WTC11 (cell line): Measurements from ENCODE around the gene CHTOP. TPM values are rescaled to one million over a fixed set of nuclear protein-coding genes. Genes with fewer than 3 reads are reported as not detected.

Experiments used
- ATAC-seq: fragments of 200-7000 bp; cut with Tn5 transposase; 2 replicates; pipeline ENCODE4 v1.10.0; 2021; ENCODE audit warnings: mild to moderate bottlenecking, moderate library complexity
- CTCF ChIA-PET: fragments of 300-600 bp; sonication (Branson Sonifier 250); formaldehyde crosslinking; loops from one replicate; lab custom pipeline; 2021; ENCODE audit warnings: antibody characterized with exemption; lab: Charles Lee
- POLR2A ChIA-PET: fragments of 350-600 bp; sonication (Branson Sonifier 250); formaldehyde crosslinking; loops from one replicate; lab custom pipeline; 2021; ENCODE audit warnings: antibody characterized with exemption; lab: Charles Lee
- DNase-seq: peaks from one replicate; pipeline ENCODE4 v3.0.0; 2021; ENCODE audit warnings: low spot score
- H3K27ac Mint-ChIP-seq: 2 replicates; pipeline ENCODE4 v1.8.0; 2021; ENCODE audit warnings: mixed read lengths
- H3K27me3 Mint-ChIP-seq: 2 replicates; pipeline ENCODE4 v1.8.0; 2021; ENCODE audit warnings: low read depth, mild to moderate bottlenecking, moderate library complexity, mixed read lengths
- H3K36me3 Mint-ChIP-seq: 2 replicates; pipeline ENCODE4 v1.8.0; 2021; ENCODE audit warnings: mixed read lengths
- H3K4me1 Mint-ChIP-seq: 2 replicates; pipeline ENCODE4 v1.8.0; 2022; ENCODE audit warnings: mixed read lengths
- H3K4me3 Mint-ChIP-seq: 2 replicates; pipeline ENCODE4 v1.8.0; 2021; ENCODE audit warnings: mild to moderate bottlenecking, moderate library complexity, mixed read lengths
- H3K9me3 Mint-ChIP-seq: 2 replicates; pipeline ENCODE4 v1.8.0; 2021; ENCODE audit warnings: mixed read lengths
- ATF3 ChIP-seq: sonication (generic); formaldehyde crosslinking; conservative IDR thresholded peaks from 2 replicates; pipeline ENCODE4 v1.8.1; 2022; ENCODE audit warnings: mild to moderate bottlenecking, missing genetic modification reagents
- CBFB ChIP-seq: sonication (generic); formaldehyde crosslinking; IDR thresholded peaks from 2 replicates; pipeline ENCODE4 v1.8.1; 2022; ENCODE audit warnings: mild to moderate bottlenecking, low read depth, missing genetic modification reagents
- ELF4 ChIP-seq: sonication (generic); formaldehyde crosslinking; IDR thresholded peaks from 2 replicates; pipeline ENCODE4 v1.8.1; 2022; ENCODE audit warnings: low read depth, mild to moderate bottlenecking, moderate library complexity, missing genetic modification reagents
- ERG ChIP-seq: fragments of 250-450 bp; sonication (Bioruptor Pico); IDR thresholded peaks from 2 replicates; pipeline ENCODE4 v1.8.0; 2021; ENCODE audit warnings: mild to moderate bottlenecking
- ESRRA ChIP-seq: sonication (generic); formaldehyde crosslinking; IDR thresholded peaks from 2 replicates; pipeline ENCODE4 v1.8.1; 2022; ENCODE audit warnings: mild to moderate bottlenecking, missing genetic modification reagents, borderline replicate concordance
- FOXP4 ChIP-seq: sonication (generic); formaldehyde crosslinking; IDR thresholded peaks from 2 replicates; pipeline ENCODE4 v1.8.0; 2022; ENCODE audit warnings: mild to moderate bottlenecking, missing genetic modification reagents
- GABPB1 ChIP-seq: sonication (generic); formaldehyde crosslinking; IDR thresholded peaks from 2 replicates; pipeline ENCODE4 v1.8.1; 2023; ENCODE audit warnings: mild to moderate bottlenecking, missing genetic modification reagents
- GTF2I ChIP-seq: fragments of 250-450 bp; sonication (Bioruptor Pico); conservative IDR thresholded peaks from 2 replicates; pipeline ENCODE4 v1.4.0; 2021; ENCODE audit warnings: mild to moderate bottlenecking
- HMGA2 ChIP-seq: fragments of 250-450 bp; sonication (Bioruptor Pico); IDR thresholded peaks from 2 replicates; pipeline ENCODE4 v1.4.0; 2021; ENCODE audit warnings: mild to moderate bottlenecking, moderate library complexity
- JAZF1 ChIP-seq: fragments of 250-450 bp; sonication (Bioruptor Pico); IDR thresholded peaks from 2 replicates; pipeline ENCODE4 v1.9.0; 2021; ENCODE audit warnings: moderate library complexity, mild to moderate bottlenecking, inconsistent platforms
- JUN ChIP-seq: sonication (generic); formaldehyde crosslinking; IDR thresholded peaks from 2 replicates; pipeline ENCODE4 v1.8.0; 2023; ENCODE audit warnings: mild to moderate bottlenecking, missing genetic modification reagents
- MLX ChIP-seq: sonication (generic); formaldehyde crosslinking; IDR thresholded peaks from 2 replicates; pipeline ENCODE4 v1.8.1; 2023; ENCODE audit warnings: mild to moderate bottlenecking, missing genetic modification reagents, moderate library complexity
- NFATC4 ChIP-seq: fragments of 250-450 bp; sonication (Bioruptor Pico); IDR thresholded peaks from 2 replicates; pipeline ENCODE4 v1.9.0; 2021; ENCODE audit warnings: mild to moderate bottlenecking
- NR2C2 ChIP-seq: sonication (generic); formaldehyde crosslinking; IDR thresholded peaks from 2 replicates; pipeline ENCODE4 v1.8.0; 2022; ENCODE audit warnings: mild to moderate bottlenecking, missing genetic modification reagents
- PREB ChIP-seq: sonication (generic); formaldehyde crosslinking; IDR thresholded peaks from 2 replicates; pipeline ENCODE4 v1.8.1; 2022; ENCODE audit warnings: mild to moderate bottlenecking, missing genetic modification reagents, moderate library complexity, borderline replicate concordance
- RORB ChIP-seq: fragments of 250-450 bp; sonication (Bioruptor Pico); IDR thresholded peaks from 2 replicates; pipeline ENCODE4 v1.9.0; 2021; ENCODE audit warnings: mild to moderate bottlenecking
- SMAD3 ChIP-seq: sonication (generic); formaldehyde crosslinking; IDR thresholded peaks from 2 replicates; pipeline ENCODE4 v1.8.0; 2022; ENCODE audit warnings: missing genetic modification reagents, mild to moderate bottlenecking, borderline replicate concordance
- ZNF138 ChIP-seq: sonication (generic); formaldehyde crosslinking; conservative IDR thresholded peaks from 2 replicates; pipeline ENCODE4 v1.8.1; 2022; ENCODE audit warnings: mild to moderate bottlenecking, moderate library complexity, missing genetic modification reagents
- ZNF219 ChIP-seq: sonication (generic); formaldehyde crosslinking; IDR thresholded peaks from 2 replicates; pipeline ENCODE4 v1.8.0; 2023; ENCODE audit warnings: missing genetic modification reagents, mild to moderate bottlenecking, borderline replicate concordance
- ZNF232 ChIP-seq: sonication (generic); formaldehyde crosslinking; IDR thresholded peaks from 2 replicates; pipeline ENCODE4 v1.8.0; 2022; ENCODE audit warnings: mild to moderate bottlenecking, missing genetic modification reagents
- ZNF396 ChIP-seq: fragments of 250-450 bp; sonication (Bioruptor Pico); IDR thresholded peaks from 2 replicates; pipeline ENCODE4 v1.8.0; 2021; ENCODE audit warnings: mild to moderate bottlenecking, moderate library complexity, borderline replicate concordance
- ZNF512 ChIP-seq: sonication (generic); formaldehyde crosslinking; IDR thresholded peaks from 2 replicates; pipeline ENCODE4 v1.8.1; 2022; ENCODE audit warnings: missing genetic modification reagents, borderline replicate concordance
- total RNA-seq: library from RNA; stranded (reverse); gene quantifications from 3 replicates; pipeline ENCODE4 v1.2.3, GENCODE V29; 2021

CHTOP gene
- total RNA-seq, 1 experiment from 2014 or later: 101 TPM

- no peaks in the 10 kb centered on the region for H3K27me3 Mint-ChIP-seq
- H3K36me3 Mint-ChIP-seq: peaks cover 20% of the 10 kb centered on the region
- no peak overlapping the region for H3K4me3 Mint-ChIP-seq
- POLR2A ChIA-PET: interaction anchor here (1.6 kb wide), 1 partner anchor 15 kb away, joined by 4 read pairs; the partner anchor contains the start of gene CHTOP
- no peak for TF ChIP-seq ATF3
- H3K4me1 Mint-ChIP-seq: peaks cover 27% of the 10 kb centered on the region
- CTCF ChIA-PET: interaction anchor here (0.9 to 14.4 kb wide), 5 partner anchors 9 to 86 kb away, joined by 3 to 230 read pairs (median 4); partner anchors contain the start of genes S100A1 and S100A13
- no peak for ATAC-seq
- no peak for DNase-seq
- H3K9me3 Mint-ChIP-seq: no peaks in the 10 kb centered on the region
- no peak overlapping the region for H3K27ac Mint-ChIP-seq
These were observed 14.7 kb upstream of the CHTOP start for GRCh38 chr1:153619171-153619570.

- no peak overlapping the region for H3K4me3 Mint-ChIP-seq
- ATAC-seq: peak; percentile 30
- POLR2A ChIA-PET: interaction anchor here (2.0 kb wide), 1 partner anchor 11 kb away, joined by 7 read pairs; the partner anchor contains the start of gene CHTOP
- no peak for DNase-seq
- peak overlapping the region; percentile 20 for H3K27ac Mint-ChIP-seq
- CTCF ChIA-PET: interaction anchor here (0.6 to 2.5 kb wide), 4 partner anchors 11 to 87 kb away, joined by 3 to 13 read pairs (median 5); partner anchors contain the start of genes CHTOP, S100A16 and S100A6
- no peaks in the 10 kb centered on the region for H3K27me3 Mint-ChIP-seq
- H3K36me3 Mint-ChIP-seq: peaks cover 36% of the 10 kb centered on the region
- peaks cover 40% of the 10 kb centered on the region for H3K4me1 Mint-ChIP-seq
- H3K9me3 Mint-ChIP-seq: no peaks in the 10 kb centered on the region
- TF ChIP-seq ZNF512 (CRISPR knock-in tag) (no peak), GABPB1 (CRISPR knock-in tag) (no peak), PREB (CRISPR knock-in tag) (no peak), ESRRA (CRISPR knock-in tag) (no peak), NR2C2 (no peak), FOXP4 (no peak), ZNF138 (CRISPR knock-in tag) (no peak), ATF3 (no peak), GTF2I (CRISPR knock-in tag) (no peak), ZNF232 (CRISPR knock-in tag) (no peak), HMGA2 (no peak), RORB (CRISPR knock-in tag) (no peak)
- TF ChIP-seq, all 79 proteins: peak for 0
These were observed 10.8 kb upstream of the CHTOP start for GRCh38 chr1:153623101-153623500.

- ATAC-seq (no peak), DNase-seq (no peak)
- no peak overlapping the region for H3K27ac Mint-ChIP-seq
- H3K27me3 Mint-ChIP-seq: no peaks in the 10 kb centered on the region
- peaks cover 31% of the 10 kb centered on the region for H3K36me3 Mint-ChIP-seq
- no peak overlapping the region for H3K4me3 Mint-ChIP-seq
- ChIA-PET CTCF (interaction anchor here (2.5 kb wide), 1 partner anchor 53 kb away, joined by 13 read pairs; no protein-coding TSS in a partner anchor), POLR2A (interaction anchor here (0.7 kb wide), 2 partner anchors 9 to 10 kb away, joined by 3 read pairs; partner anchors contain the start of gene CHTOP)
- H3K4me1 Mint-ChIP-seq: peaks cover 56% of the 10 kb centered on the region
- H3K9me3 Mint-ChIP-seq: no peaks in the 10 kb centered on the region
- TF ChIP-seq NFATC4 (no peak), SMAD3 (CRISPR knock-in tag) (no peak), ZNF396 (CRISPR knock-in tag) (no peak), ZNF512 (CRISPR knock-in tag) (no peak), ERG (CRISPR knock-in tag) (no peak), ESRRA (CRISPR knock-in tag) (no peak), JUN (CRISPR knock-in tag) (no peak), MLX (no peak), ELF4 (CRISPR knock-in tag) (no peak), CBFB (no peak), ZNF219 (no peak), ZNF232 (CRISPR knock-in tag) (no peak), JAZF1 (no peak)
These were observed 8.8 kb upstream of the CHTOP start for GRCh38 chr1:153624965-153625611.
